Astrocyte (in vitro differentiated cells and primary cell): ENCODE results near the gene PLPPR5. TPM values are rescaled to one million over a fixed set of nuclear protein-coding genes. Genes with fewer than 3 reads are reported as not detected.

Experiments
- DNase-seq: peaks from one replicate; pipeline ENCODE4 v3.0.0-alpha.2; 2010; ENCODE audit warnings: low read depth
- FAIRE-seq: peaks from 2 replicates; lab custom pipeline; 2011; peaks lifted over from hg19 to GRCh38; lab: Jason Lieb, UNC
- H2AFZ ChIP-seq: 2 replicates; pipeline ENCODE4 v1.6.0; 2012; ENCODE audit warnings: low read depth, low read length, inconsistent platforms
- H3K27ac ChIP-seq: 2 replicates; pipeline ENCODE4 v1.5.1; 2011; ENCODE audit warnings: low read depth, low read length, inconsistent platforms
- H3K27me3 ChIP-seq: 2 replicates; pipeline ENCODE4 v1.6.0; 2011; ENCODE audit warnings: low read length, inconsistent platforms; ENCODE audit not compliant: insufficient read depth
- H3K36me3 ChIP-seq: 2 replicates; pipeline ENCODE4 v1.5.1; 2011; ENCODE audit warnings: low read length, inconsistent platforms; ENCODE audit not compliant: insufficient read depth
- H3K4me1 ChIP-seq: 2 replicates; pipeline ENCODE4 v1.5.1; 2011; ENCODE audit warnings: low read length, inconsistent platforms; ENCODE audit not compliant: insufficient read depth
- H3K4me2 ChIP-seq: 2 replicates; pipeline ENCODE4 v1.6.0; 2012; ENCODE audit warnings: low read length, inconsistent platforms
- H3K4me3 ChIP-seq: 2 replicates; pipeline ENCODE4 v1.5.1; 2011; ENCODE audit warnings: low read depth, mild to moderate bottlenecking, low read length, inconsistent platforms; ENCODE audit not compliant: insufficient read depth
- H3K79me2 ChIP-seq: 2 replicates; pipeline ENCODE4 v1.6.0; 2012; ENCODE audit warnings: mild to moderate bottlenecking, low read length, inconsistent platforms; ENCODE audit not compliant: insufficient read depth
- H3K9ac ChIP-seq: 2 replicates; pipeline ENCODE4 v1.6.0; 2012; ENCODE audit warnings: mild to moderate bottlenecking, low read length, inconsistent platforms
- H3K9me3 ChIP-seq: 2 replicates; pipeline ENCODE4 v1.5.1; 2012; ENCODE audit warnings: low read depth, mild to moderate bottlenecking, low read length, inconsistent platforms; ENCODE audit not compliant: insufficient read depth
- H4K20me1 ChIP-seq: 2 replicates; pipeline ENCODE4 v1.6.0; 2012; ENCODE audit warnings: low read length, inconsistent platforms; ENCODE audit not compliant: insufficient read depth
- H3K27ac Mint-ChIP-seq: one replicate; pipeline ENCODE4 v1.8.0; 2021; ENCODE audit warnings: mild to moderate bottlenecking, mixed read lengths; ENCODE audit not compliant: unreplicated experiment
- H3K27me3 Mint-ChIP-seq: one replicate; pipeline ENCODE4 v1.8.0; 2021; ENCODE audit warnings: low read depth, mixed read lengths; ENCODE audit not compliant: unreplicated experiment
- H3K36me3 Mint-ChIP-seq: one replicate; pipeline ENCODE4 v1.8.0; 2021; ENCODE audit warnings: low read depth, mixed read lengths; ENCODE audit not compliant: unreplicated experiment
- H3K4me1 Mint-ChIP-seq: one replicate; pipeline ENCODE4 v1.8.0; 2021; ENCODE audit warnings: low read depth, mixed read lengths; ENCODE audit not compliant: unreplicated experiment
- H3K4me3 Mint-ChIP-seq: one replicate; pipeline ENCODE4 v1.8.0; 2021; ENCODE audit warnings: mild to moderate bottlenecking, moderate library complexity, mixed read lengths; ENCODE audit not compliant: unreplicated experiment
- H3K9me3 Mint-ChIP-seq: one replicate; pipeline ENCODE4 v1.8.0; 2021; ENCODE audit warnings: mild to moderate bottlenecking, mixed read lengths; ENCODE audit not compliant: unreplicated experiment
- CTCF ChIP-seq: IDR thresholded peaks from 2 replicates; pipeline ENCODE4 v1.5.1; 2011; ENCODE audit warnings: low read depth, mild to moderate bottlenecking, inconsistent platforms, low read length, moderate library complexity; ENCODE audit not compliant: insufficient read depth
- EZH2 ChIP-seq: IDR thresholded peaks from 2 replicates; pipeline ENCODE4 v1.6.1; 2012; ENCODE audit warnings: mild to moderate bottlenecking, low read length, inconsistent platforms; ENCODE audit not compliant: insufficient read depth
- total RNA-seq: library from RNA; stranded (reverse); gene quantifications from 2 replicates; pipeline ENCODE4 v1.2.1, GENCODE V29; 2021

PLPPR5 gene
- total RNA-seq, 1 donor from 2014 or later: 0.09 TPM

- no peaks in the 10 kb centered on the region for H3K9me3 Mint-ChIP-seq
- H3K4me1 Mint-ChIP-seq: no peaks in the 10 kb centered on the region
- TF ChIP-seq EZH2: no peak
- TF ChIP-seq CTCF: no peak
Observed at GRCh38 chr1:98893371-98893770, 111.3 kb downstream of the PLPPR5 start.

GRCh38 chr1:98888869-98889268, 115.8 kb downstream of the PLPPR5 start:
- no peaks in the 10 kb centered on the region for H3K9me3 Mint-ChIP-seq
- FAIRE-seq: no peak

More at GRCh38 chr1:98893371-98893770, 111.3 kb downstream of the PLPPR5 start:
- Mint-ChIP-seq H3K4me3 (no peak overlapping the region), H3K27ac (no peak overlapping the region), H3K36me3 (no peaks in the 10 kb centered on the region), H3K27me3 (no peaks in the 10 kb centered on the region)
- no peak overlapping the region for H3K9ac ChIP-seq
- H3K27me3 ChIP-seq: no peaks in the 10 kb centered on the region
- H4K20me1 ChIP-seq: no peaks in the 10 kb centered on the region
- H3K27ac ChIP-seq: no peak overlapping the region
- no peaks in the 10 kb centered on the region for H3K36me3 ChIP-seq
- H3K4me2 ChIP-seq: no peak overlapping the region
- H3K4me3 ChIP-seq: no peak overlapping the region
- DNase-seq (no peak), FAIRE-seq (peak; percentile 29)
- H3K9me3 ChIP-seq: no peaks in the 10 kb centered on the region
- H2AFZ ChIP-seq: no peak overlapping the region
- no peaks in the 10 kb centered on the region for H3K79me2 ChIP-seq
- no peaks in the 10 kb centered on the region for H3K4me1 ChIP-seq

More at GRCh38 chr1:98888869-98889268, 115.8 kb downstream of the PLPPR5 start:
- no peak for DNase-seq
- Histone ChIP-seq H3K4me1 (no peaks in the 10 kb centered on the region), H3K79me2 (no peaks in the 10 kb centered on the region), H3K9me3 (no peaks in the 10 kb centered on the region), H3K27me3 (no peaks in the 10 kb centered on the region), H4K20me1 (no peaks in the 10 kb centered on the region), H3K4me3 (no peak overlapping the region), H3K9ac (no peak overlapping the region), H2AFZ (no peak overlapping the region), H3K4me2 (no peak overlapping the region), H3K36me3 (no peaks in the 10 kb centered on the region), H3K27ac (no peak overlapping the region)
- Mint-ChIP-seq H3K4me1 (no peaks in the 10 kb centered on the region), H3K27me3 (no peaks in the 10 kb centered on the region), H3K36me3 (no peaks in the 10 kb centered on the region), H3K27ac (no peak overlapping the region), H3K4me3 (no peak overlapping the region)
- no peak for TF ChIP-seq EZH2
- no peak for TF ChIP-seq CTCF
